Stomach (tissue), 4 donors: Measurements from ENCODE around the gene ITPA.

Experiments
- EP300 ChIP-seq: sonication (generic); formaldehyde crosslinking; IDR thresholded peaks from one replicate; pipeline ENCODE4 v1.6.1; 2017; ENCODE audit warnings: antibody characterized with exemption
- POLR2A ChIP-seq, 4 donors: fragments of 450-650 bp; IDR thresholded peaks; one replicate each; pipeline ENCODE4 v1.6.1; 2016; ENCODE audit warnings: antibody characterized with exemption in 4 of 4, control low read depth in 2 of 4, mild to moderate bottlenecking in 1 of 4, moderate library complexity in 1 of 4

DNA sequence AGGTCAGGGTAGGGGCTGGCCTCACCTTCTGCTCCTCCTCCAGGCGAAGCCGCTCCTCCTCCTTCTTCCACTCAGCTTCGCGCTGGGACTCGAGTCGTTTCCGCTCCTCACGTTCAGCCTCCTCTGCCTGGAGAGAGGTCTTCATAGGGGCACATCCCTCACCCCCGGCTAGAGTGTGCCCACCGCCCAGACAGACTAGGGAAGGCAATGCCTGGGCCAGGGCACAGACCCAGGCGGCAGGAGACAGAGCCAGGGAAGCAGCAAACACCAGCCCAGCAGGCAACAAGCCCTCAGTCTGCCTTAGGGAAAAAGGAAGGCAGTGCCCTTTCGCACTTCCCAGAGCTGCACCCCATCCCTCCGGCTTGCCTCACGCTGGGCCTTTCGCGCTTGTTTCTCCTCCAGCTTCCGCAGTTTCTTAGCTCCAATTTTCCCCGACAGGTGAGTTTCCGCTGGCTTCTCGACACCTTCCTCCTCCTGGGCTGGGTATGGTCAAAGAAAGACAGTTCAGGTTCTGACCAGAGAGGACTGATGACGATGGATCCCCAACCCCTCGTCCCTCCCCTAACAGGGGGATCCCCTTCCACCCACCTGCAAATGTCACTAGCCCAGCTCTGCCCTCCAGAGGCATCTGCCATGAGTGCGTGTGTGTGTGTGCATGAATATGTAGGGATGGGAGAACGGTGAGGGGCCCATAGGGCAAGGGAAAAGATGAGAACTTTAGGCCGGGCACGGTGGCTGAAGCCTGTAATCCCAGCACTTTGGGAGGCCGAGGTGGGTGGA is 9.1 kb upstream of the ITPA start:
- TF ChIP-seq POLR2A (IDR thresholded peaks at IDR 0.05) (no peak), EP300 (no peak)
